HFF-Myc (cell line): Measurements from ENCODE around the gene ENDOG.
"Not testable (repeated sequence)": the region's sequence is repeated elsewhere in the genome, so short reads cannot be mapped to it uniquely, and the experiment has no call there.

Experiments
- DNase-seq: peaks from one replicate; pipeline ENCODE4 v3.0.0-alpha.2; 2011; ENCODE audit warnings: low read depth; ENCODE audit errors: extremely low read depth
- H3K4me3 ChIP-seq: replicated peaks from 2 replicates; pipeline ENCODE4 v1.5.1; 2011; ENCODE audit warnings: low read depth, mild to moderate bottlenecking, control low read depth, low read length
- CTCF ChIP-seq: IDR thresholded peaks from 2 replicates; pipeline ENCODE4 v1.5.1; 2012; ENCODE audit warnings: mild to moderate bottlenecking, low read depth, low read length, control low read depth; ENCODE audit errors: missing control alignments

Gene ENDOG

GRCh38 chr9:128788445-128788844, 29.9 kb upstream of the ENDOG start:
- peak overlapping the region; percentile 59 for H3K4me3 ChIP-seq
- TF ChIP-seq CTCF: no peak
- DNase-seq: no peak

- DNase-seq: no peak
- no peak overlapping the region for H3K4me3 ChIP-seq
- TF ChIP-seq CTCF: no peak
These were observed 27.8 kb upstream of the ENDOG start for GRCh38 chr9:128790536-128790935.

GRCh38 chr9:128792134-128792533, 26.2 kb upstream of the ENDOG start:
- no peak for DNase-seq
- TF ChIP-seq CTCF: no peak
- H3K4me3 ChIP-seq: no peak overlapping the region

DNA sequence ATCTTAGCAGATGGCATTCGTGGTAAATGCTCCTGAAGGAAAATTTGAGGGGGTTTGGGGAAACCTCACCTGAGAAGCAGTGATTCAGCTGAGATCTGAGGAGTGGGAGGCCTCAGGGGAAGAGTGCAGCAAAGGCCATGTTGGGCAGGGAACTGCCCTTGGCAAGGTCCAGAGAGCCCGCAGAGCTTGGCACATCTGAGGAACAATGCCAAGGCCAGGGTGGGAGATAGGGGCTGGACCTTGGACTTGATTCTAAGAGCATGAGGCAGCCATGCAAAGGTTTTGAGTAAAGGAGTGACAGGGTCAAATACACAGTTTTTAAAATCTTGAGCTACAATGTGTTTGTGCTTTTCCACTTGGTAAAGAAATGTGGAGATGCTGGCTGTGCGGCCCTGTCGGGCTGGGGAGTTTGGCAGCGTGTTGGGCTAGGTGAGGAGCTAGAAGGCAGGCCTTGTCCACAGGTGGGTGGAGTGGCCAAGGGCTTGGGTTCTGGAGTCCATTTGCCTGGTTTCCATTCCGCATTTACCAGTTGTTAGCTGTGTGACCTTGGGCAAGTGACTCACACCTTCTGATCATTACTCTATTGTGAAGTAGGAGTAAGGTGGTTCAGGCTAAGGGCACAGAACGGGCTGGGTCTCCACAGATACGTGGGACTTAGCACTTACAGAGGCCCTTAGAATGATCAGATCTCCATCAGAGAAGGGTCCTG, 25.2 kb upstream of the ENDOG start:
- no peak for TF ChIP-seq CTCF
- no peak overlapping the region for H3K4me3 ChIP-seq
- DNase-seq: no peak

GRCh38 chr9:128794961-128795360, 23.3 kb upstream of the ENDOG start:
- not testable (repeated sequence) for H3K4me3 ChIP-seq, DNase-seq

GRCh38 chr9:128798896-128799295, 19.4 kb upstream of the ENDOG start:
- no peak overlapping the region for H3K4me3 ChIP-seq
- no peak for TF ChIP-seq CTCF

DNA sequence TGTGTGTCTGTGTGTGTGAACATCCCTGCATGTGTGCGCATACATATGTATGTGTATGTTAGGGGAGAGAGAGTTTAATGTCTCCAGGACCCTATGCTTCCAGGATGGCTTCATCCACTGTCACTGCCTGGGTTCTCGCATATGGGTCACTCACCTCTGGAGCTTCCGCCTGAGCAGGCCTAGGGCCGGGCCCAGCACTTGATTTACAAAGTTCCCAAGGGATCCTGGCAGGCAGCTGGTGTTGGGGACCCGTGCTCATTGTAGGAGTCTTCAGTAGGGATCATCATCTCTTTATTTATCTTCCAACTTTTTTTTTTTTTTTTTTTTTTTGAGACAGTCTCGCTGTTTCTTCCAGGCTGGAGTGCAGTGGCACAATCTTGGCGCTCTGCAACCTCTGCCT, 18.2 kb upstream of the ENDOG start:
- no peak for DNase-seq
- no peak for TF ChIP-seq CTCF
- H3K4me3 ChIP-seq: no peak overlapping the region

More at GRCh38 chr9:128798896-128799295, 19.4 kb upstream of the ENDOG start:
- no peak for DNase-seq
